Chondrocyte (in vitro differentiated cells): ENCODE measurements around the gene RPRD1B. TPM values are rescaled to one million over a fixed set of nuclear protein-coding genes. Genes with fewer than 3 reads are reported as not detected.

Source experiments
- DNase-seq: peaks from one replicate; pipeline ENCODE4 v3.0.0; 2021; ENCODE audit warnings: mixed read lengths, low spot score
- H3K27ac Mint-ChIP-seq: one replicate; pipeline ENCODE4 v1.8.0; 2021; ENCODE audit warnings: mild to moderate bottlenecking, moderate library complexity, mixed read lengths; ENCODE audit not compliant: unreplicated experiment
- H3K27me3 Mint-ChIP-seq: 2 replicates; pipeline ENCODE4 v1.8.0; 2021; ENCODE audit warnings: low read depth, mixed read lengths
- H3K36me3 Mint-ChIP-seq: 2 replicates; pipeline ENCODE4 v1.8.0; 2021; ENCODE audit warnings: low read depth, mixed read lengths
- H3K4me1 Mint-ChIP-seq: 2 replicates; pipeline ENCODE4 v1.8.0; 2021; ENCODE audit warnings: low read depth, mild to moderate bottlenecking, mixed read lengths
- H3K4me3 Mint-ChIP-seq: one replicate; pipeline ENCODE4 v1.8.0; 2021; ENCODE audit warnings: mild to moderate bottlenecking, moderate library complexity, mixed read lengths; ENCODE audit not compliant: unreplicated experiment
- H3K9me3 Mint-ChIP-seq: 2 replicates; pipeline ENCODE4 v1.8.0; 2021; ENCODE audit warnings: low read depth, mixed read lengths
- total RNA-seq: library from RNA; stranded (reverse); gene quantifications from 3 replicates; pipeline ENCODE4 v1.2.1, GENCODE V29; 2021
- TF ChIP-seq, protein P1 (sequence below): fragments of 200-600 bp; sonication (generic); IDR thresholded peaks from 2 replicates; pipeline ENCODE4 v1.5.0; 2021; ENCODE audit warnings: antibody characterized with exemption, mild to moderate bottlenecking, moderate library complexity

Gene RPRD1B
- total RNA-seq, 1 donor from 2014 or later = 16.9 TPM

DNA sequence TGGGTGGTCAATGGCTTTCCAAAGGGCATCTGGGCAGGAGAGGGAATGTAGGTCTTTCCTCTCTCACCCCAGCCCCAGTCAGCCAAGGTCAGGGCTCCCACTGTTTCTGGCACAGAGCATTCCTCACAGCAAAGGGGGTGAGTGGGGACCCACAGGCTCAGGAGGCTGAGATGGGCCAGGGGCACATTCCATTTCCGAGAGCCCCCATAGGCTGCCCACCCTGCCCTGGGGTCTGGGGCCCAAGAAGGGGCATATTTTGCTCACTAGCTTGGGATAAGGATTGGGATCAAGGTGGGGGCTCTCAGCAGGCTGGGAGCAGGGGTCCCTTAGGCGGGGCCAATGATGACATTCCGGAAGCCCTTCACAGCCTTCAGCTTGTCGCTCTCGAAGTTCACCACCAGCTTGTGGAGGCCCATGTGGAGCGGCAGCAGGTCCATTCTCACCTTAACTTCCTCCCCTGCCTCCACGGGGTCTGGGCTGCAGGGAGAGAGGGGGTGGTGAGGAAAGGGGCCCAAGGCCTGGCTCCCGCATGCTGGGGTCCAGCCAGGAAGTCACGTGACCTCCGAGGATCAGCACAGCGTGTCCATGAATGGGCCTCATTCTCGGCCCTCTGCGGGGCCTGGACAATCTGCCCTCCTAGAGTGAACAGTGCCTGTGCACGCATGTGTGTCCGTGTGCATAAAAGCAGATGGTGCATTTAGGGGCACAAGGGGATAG, 96.5 kb downstream of the RPRD1B start:
- Mint-ChIP-seq H3K4me3 (no peak overlapping the region), H3K4me1 (peaks cover 45% of the 10 kb centered on the region), H3K36me3 (no peaks in the 10 kb centered on the region), H3K27me3 (no peaks in the 10 kb centered on the region), H3K27ac (no peak overlapping the region), H3K9me3 (no peaks in the 10 kb centered on the region)
- peak; percentile 80 for DNase-seq
- TF ChIP-seq, protein P1, sequence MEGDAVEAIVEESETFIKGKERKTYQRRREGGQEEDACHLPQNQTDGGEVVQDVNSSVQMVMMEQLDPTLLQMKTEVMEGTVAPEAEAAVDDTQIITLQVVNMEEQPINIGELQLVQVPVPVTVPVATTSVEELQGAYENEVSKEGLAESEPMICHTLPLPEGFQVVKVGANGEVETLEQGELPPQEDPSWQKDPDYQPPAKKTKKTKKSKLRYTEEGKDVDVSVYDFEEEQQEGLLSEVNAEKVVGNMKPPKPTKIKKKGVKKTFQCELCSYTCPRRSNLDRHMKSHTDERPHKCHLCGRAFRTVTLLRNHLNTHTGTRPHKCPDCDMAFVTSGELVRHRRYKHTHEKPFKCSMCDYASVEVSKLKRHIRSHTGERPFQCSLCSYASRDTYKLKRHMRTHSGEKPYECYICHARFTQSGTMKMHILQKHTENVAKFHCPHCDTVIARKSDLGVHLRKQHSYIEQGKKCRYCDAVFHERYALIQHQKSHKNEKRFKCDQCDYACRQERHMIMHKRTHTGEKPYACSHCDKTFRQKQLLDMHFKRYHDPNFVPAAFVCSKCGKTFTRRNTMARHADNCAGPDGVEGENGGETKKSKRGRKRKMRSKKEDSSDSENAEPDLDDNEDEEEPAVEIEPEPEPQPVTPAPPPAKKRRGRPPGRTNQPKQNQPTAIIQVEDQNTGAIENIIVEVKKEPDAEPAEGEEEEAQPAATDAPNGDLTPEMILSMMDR = no peak

DNA sequence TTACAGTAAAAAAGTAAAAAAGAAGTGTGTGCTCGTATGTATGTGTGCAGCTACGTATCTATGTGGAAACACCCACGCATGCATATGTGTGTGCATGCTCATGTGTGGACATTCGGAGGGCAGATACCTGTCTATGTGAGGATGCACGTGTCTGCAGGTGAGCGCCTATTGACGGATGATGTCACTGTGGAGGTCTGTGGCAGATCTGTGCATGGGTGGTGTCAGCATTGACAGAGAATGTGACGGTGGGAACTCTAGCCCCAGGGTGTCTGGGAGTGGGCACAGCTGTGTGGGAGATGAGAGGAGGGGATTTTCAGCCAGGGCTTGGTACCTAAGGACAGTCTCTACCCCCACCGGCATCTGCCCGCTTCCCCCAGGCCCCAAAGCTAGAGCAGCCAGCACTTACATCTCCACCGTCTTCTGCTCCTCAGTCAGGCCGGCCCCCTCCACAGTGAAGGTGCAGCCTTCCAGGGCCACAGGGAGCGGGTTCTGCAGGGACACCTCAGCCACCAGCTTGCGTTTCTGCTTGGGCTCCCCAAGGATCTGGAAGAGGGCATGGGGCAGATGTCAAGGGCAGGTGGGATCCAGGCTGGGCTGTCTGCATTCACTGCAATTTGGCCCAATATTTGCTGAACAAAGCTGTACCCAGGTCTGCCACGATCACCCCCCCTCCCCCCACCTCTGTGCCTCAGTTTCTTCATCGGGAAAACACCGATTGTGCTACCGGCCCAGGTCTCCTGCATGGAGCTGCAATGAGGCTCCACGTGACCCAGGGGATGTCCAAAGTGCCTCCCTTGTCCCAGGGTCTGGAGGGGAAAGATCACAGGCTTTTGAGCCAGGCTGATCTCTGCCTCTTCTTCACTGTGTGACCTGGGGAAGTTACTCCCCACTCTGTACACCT, 97.4 kb downstream of the RPRD1B start:
- TF ChIP-seq, protein P1 = no peak
- DNase-seq = peak; percentile 77
- Mint-ChIP-seq H3K27me3 (no peaks in the 10 kb centered on the region), H3K27ac (no peak overlapping the region), H3K4me1 (peaks cover 44% of the 10 kb centered on the region), H3K36me3 (no peaks in the 10 kb centered on the region), H3K4me3 (no peak overlapping the region), H3K9me3 (no peaks in the 10 kb centered on the region)

DNA sequence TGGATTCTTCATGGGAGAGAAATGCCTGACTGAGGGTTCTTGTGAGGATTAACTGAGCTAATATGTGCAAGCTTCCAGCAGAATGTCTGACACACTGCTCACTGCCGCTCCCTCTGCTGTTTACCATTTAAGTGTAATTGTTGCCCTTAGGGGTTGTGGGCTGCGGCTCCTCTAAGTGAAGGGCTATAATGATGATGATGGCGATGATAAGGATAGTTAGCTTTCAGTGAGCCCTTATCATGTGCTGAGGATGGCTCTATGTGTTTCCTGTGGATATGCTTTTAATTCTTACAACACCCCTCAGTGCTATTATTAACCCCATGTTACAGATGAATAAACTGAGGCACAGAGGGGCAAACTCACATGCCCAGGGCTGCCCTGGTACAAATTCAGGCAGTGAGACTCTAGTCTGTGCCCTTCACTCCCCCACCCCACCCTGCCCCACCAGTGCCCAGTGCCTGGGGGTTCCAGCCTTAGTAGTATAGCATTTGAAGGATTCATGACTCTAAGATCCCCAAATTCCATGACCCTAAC, 98.1 kb downstream of the RPRD1B start:
- Mint-ChIP-seq H3K4me1 (peaks cover 38% of the 10 kb centered on the region), H3K4me3 (no peak overlapping the region), H3K9me3 (no peaks in the 10 kb centered on the region), H3K27me3 (no peaks in the 10 kb centered on the region), H3K27ac (no peak overlapping the region), H3K36me3 (no peaks in the 10 kb centered on the region)
- peak; percentile 2 for DNase-seq
- TF ChIP-seq, protein P1 = no peak

DNA sequence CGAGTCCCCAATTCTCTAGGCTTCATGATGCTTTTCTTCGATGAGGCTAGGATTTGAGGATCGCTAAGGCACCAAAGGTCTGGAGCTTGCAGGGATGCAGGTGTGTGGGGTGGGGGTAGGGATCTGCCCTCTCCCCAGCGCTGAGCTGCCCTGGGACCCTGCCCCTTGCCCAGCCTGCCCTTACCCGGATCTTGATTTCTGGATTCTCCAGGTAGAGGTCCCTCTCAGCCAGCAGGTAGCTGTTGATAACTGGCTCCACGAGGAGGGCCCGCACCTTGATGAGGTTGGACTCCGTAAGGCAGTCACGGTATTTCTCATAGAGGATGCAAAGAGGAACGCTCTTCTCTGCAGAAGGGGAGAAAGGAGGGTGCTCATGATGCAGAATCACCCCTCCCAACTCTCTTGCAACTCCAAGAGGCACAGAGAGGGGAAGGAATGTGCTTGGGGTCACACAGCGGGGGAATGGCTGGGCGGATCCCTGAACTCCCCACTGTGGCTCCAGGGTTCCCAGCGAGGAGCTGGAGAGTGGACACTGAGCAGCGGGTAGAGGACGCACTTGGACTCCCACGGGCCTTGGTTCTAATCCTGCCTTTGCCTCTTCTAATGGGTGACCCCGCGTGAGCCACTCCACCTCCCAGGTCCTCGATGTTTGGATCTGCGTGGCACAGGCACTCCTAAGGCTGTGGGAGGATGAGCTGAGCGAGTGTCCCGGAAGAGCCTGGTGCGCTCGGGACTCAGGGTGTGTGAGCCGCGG, 98.8 kb downstream of the RPRD1B start:
- peak; percentile 71 for DNase-seq
- peaks cover 31% of the 10 kb centered on the region for H3K4me1 Mint-ChIP-seq
- TF ChIP-seq, protein P1 = no peak
- H3K9me3 Mint-ChIP-seq = no peaks in the 10 kb centered on the region
- no peaks in the 10 kb centered on the region for H3K36me3 Mint-ChIP-seq
- H3K4me3 Mint-ChIP-seq = no peak overlapping the region
- peak overlapping the region; percentile 59 for H3K27ac Mint-ChIP-seq
- no peaks in the 10 kb centered on the region for H3K27me3 Mint-ChIP-seq
